Measurements from ENCODE around the gene DPEP1.
A peak's percentile ranks its signal among the peaks of the same experiment; 100 is the strongest.

DPEP1 gene

GRCh38 chr16:89687092-89687940 is 73.9 kb downstream of the DPEP1 start:
- no peaks in the 10 kb centered on the region for H3K27me3 ChIP-seq (ENCODE audit: control insufficient read depth, insufficient read depth, low read length)
- peaks cover 18% of the 10 kb centered on the region for H3K36me3 ChIP-seq (ENCODE audit: control insufficient read depth, insufficient read depth, low read length)
- peak overlapping the region; percentile 85 for H3K4me3 ChIP-seq (ENCODE audit: low read length)
- H3K9me3 ChIP-seq (ENCODE audit: control insufficient read depth, insufficient read depth, low read length) = no peaks in the 10 kb centered on the region; the same call in 1 of the 2 replicates
- H3K4me1 ChIP-seq (ENCODE audit: control insufficient read depth, insufficient read depth, low read length) = peaks cover 7% of the 10 kb centered on the region
- no peak overlapping the region for H3K27ac ChIP-seq (ENCODE audit: low read length)
- no CpG with 5 or more reads among the region's 42 CpGs for WGBS (ENCODE audit: insufficient coverage, insufficient read length)
- DNase-seq (ENCODE audit: low read depth, low spot score) = no peak

Data from iPS DF 6.9 (cell line).